NCI-H2196 (cell line): ENCODE results near the gene SGSH.

Experiments
- DNase-seq: peaks from one replicate; lab custom pipeline; 2025; ENCODE audit not compliant: unreplicated experiment; lab: John Stamatoyannopoulos, UW

SGSH gene

GRCh38 chr17:80227156-80227555, 7.0 kb upstream of the SGSH start:
- DNase-seq: no peak

GRCh38 chr17:80225230-80225629, 5.1 kb upstream of the SGSH start:
- DNase-seq: no peak

- no peak for DNase-seq
Observed at GRCh38 chr17:80224683-80225082, 4.5 kb upstream of the SGSH start.

GRCh38 chr17:80223838-80224497, 3.8 kb upstream of the SGSH start:
- DNase-seq: no peak

GRCh38 chr17:80223142-80223815, 3.1 kb upstream of the SGSH start:
- DNase-seq: no peak

GRCh38 chr17:80222376-80223141, 2.4 kb upstream of the SGSH start:
- no peak for DNase-seq

- no peak for DNase-seq
Observed at GRCh38 chr17:80221351-80222105, 1.4 kb upstream of the SGSH start.

- DNase-seq: no peak
Observed at GRCh38 chr17:80220736-80221215, 643 bp upstream of the SGSH start.

- no peak for DNase-seq
Observed at GRCh38 chr17:80219763-80220053, 425 bp downstream of the SGSH start.

- peak; percentile 50 for DNase-seq
Observed at GRCh38 chr17:80219013-80219762, 945 bp downstream of the SGSH start.

GRCh38 chr17:80218391-80218790, 1.7 kb downstream of the SGSH start:
- no peak for DNase-seq

GRCh38 chr17:80217703-80218362, 2.3 kb downstream of the SGSH start:
- no peak for DNase-seq

GRCh38 chr17:80216473-80217456, 3.4 kb downstream of the SGSH start:
- DNase-seq: no peak

GRCh38 chr17:80214878-80215210, 5.3 kb downstream of the SGSH start:
- no peak for DNase-seq

GRCh38 chr17:80214012-80214877, 5.9 kb downstream of the SGSH start:
- DNase-seq: no peak

GRCh38 chr17:80213643-80213975, 6.5 kb downstream of the SGSH start:
- no peak for DNase-seq

GRCh38 chr17:80212962-80213642, 7.0 kb downstream of the SGSH start:
- DNase-seq: no peak

- no peak for DNase-seq
Observed at GRCh38 chr17:80212511-80212910, 7.6 kb downstream of the SGSH start.
